Hepatic stellate cell (primary cell): ENCODE data around the gene CEP170.

Source experiments
- DNase-seq: peaks from one replicate; pipeline ENCODE4 v3.0.0; 2011; ENCODE audit warnings: low spot score

CEP170 gene

DNA sequence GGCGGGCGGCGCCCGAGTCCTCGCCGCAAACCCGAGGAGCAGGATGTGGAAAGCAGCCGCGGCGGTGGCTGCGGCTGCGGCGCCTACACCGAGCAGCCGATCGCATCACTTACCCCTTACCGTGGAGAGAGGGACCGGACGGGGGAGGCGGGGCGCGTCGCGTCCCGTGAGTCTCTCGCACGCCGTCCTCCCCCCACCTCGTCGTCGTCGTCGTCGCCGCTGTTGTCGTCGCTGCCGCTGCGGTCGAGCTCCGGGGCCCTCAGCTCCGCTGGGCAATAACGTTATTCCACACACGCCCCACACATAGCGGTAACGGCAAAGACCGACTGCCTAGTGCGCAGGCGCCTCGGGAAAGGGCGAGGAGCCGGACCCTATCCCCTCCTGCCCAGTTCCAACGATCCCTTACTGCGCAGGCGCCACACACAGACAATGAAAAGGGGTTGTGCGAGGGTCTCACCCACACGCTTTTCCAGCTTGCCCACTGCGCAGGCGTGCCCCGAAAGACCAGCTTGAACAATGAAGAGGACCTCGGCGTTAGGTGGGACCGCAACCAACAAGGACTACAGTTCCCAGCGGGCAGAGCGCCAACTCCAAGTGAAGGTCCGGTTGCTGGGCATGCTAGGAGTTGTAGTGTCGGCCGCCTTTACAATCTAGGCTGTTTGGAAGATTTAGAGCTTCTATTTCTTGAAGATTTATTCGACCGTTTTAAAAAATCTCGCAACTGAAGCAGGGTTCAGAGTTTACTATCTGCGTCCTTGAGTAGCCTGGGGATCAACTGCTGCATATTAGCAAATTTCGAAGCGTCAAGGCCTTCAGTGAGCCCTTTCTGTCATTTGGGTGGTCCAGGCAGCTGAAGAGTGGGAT, at the start of gene CEP170:
Gene CEP170, minus strand, starts transcription at position 355 of the 864 bp plus-strand sequence. CDS start 30,001 bp downstream, outside the sequence.
- DNase-seq = peak; percentile 87

- no peak for DNase-seq
Observed at GRCh38 chr1:243301059-243301458, 46.0 kb upstream of the CEP170 start.

- DNase-seq = no peak
Observed at GRCh38 chr1:243299069-243299468, 44.0 kb upstream of the CEP170 start.

DNA sequence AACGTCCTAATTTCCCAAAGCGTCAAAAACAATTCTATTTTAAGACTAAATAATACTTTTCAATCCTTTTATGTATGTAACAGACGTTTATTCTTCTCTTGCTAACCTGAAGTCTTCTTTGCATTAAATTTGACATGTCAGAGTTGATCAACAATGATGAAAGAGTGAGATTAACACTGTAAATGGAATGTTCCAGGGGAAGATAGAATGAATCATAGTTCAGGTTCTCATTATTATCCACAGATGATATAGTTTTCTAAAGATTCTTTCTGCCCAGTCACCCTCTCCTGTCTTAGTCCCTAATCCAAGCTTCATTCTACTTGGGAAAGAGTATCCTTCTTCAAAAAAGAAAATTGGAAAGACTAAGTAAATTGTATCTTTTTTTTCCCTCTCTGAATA, 39.6 kb upstream of the CEP170 start:
- DNase-seq = no peak

- DNase-seq = no peak
Observed at GRCh38 chr1:243293941-243294722, 39.1 kb upstream of the CEP170 start.

GRCh38 chr1:243292117-243292516, 37.0 kb upstream of the CEP170 start:
- no peak for DNase-seq

GRCh38 chr1:243291292-243291691, 36.2 kb upstream of the CEP170 start:
- DNase-seq = no peak

DNA sequence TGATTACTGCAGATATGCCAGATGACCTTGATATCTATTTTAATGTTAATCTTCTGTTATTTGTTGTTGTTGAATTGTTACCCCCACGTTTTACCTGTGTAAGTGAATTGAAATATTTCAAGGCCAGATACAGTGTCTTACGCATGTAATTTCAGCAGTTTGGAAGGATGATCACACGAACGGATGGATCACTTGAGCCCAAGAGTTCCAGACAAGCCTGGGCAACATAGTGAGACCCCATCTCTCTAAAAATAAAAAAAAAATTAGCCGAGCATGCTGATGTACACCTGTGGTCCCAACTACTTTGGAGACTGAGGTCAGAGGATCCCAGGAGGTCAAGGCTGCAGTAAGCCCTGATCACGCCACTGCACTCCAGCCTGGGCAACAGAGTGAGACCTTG, 33.0 kb upstream of the CEP170 start:
- DNase-seq = no peak

DNA sequence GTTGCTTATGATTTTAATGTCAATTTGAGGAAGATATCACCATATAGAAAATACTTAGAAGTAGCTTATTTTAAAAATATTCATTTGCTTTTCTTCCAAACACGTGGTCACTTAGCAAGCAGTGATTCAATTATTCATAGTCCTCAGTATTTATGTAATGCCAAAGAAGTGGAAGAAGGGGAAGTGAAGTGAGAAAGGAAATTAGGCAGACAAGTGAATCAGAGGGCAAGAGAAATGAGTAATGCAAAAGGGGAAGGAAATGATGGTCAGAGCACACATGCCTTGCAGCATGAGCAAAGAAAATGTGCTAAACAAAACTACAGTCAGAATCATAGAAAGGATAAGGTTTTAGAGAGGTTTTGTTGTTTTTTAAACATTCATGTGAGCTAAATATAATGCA, 32.6 kb upstream of the CEP170 start:
- DNase-seq = peak; percentile 18

GRCh38 chr1:243287123-243287460, 32.0 kb upstream of the CEP170 start:
- no peak for DNase-seq

- DNase-seq = no peak
Observed at GRCh38 chr1:243286409-243287122, 31.5 kb upstream of the CEP170 start.

DNA sequence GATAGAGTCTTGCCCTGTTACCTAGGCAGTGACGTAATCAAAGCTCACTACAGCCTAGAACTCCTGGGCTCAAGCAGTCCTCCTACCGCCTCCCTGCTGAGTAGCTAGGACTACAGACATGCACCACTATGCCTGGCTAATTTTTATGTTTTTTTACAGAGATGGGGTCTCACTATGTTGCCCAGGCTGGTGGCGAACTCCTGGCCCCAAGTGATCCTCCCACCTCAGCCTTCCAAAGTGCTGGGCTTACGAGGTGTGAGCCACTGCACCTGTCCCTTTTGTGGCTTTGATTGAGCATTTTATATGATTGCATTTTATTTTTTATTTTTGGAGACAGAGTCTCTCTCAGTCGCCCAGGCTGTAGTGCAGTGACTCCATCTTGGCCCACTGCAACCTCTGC, 26.6 kb upstream of the CEP170 start:
- no peak for DNase-seq

DNA sequence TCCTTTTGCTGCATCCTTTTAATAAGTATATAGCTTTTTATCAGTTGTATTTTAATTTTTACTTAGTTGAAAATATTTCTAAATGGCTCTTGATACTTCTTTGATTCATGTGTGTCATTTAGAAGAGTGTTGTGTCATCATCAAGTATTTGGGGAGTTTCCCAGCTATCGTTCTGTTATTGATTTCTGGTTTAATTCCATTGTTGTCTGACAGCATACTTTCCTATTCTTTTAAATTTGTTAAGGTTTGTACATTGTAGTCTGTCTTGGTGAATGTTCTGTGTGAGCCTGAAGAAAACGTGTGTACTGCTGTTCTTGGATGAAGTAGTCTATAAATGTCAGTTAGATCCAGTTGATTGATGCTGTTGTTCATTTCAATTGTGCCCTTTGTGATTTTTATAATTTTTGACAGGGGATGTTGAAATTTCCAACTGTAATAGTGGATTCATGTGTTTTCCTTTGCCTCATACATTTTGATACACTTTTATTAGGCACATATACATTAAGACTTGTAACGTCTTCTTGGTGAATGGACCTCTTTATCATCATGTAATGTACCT, 25.6 kb upstream of the CEP170 start:
- DNase-seq = no peak

- no peak for DNase-seq
Observed at GRCh38 chr1:243275316-243275715, 20.2 kb upstream of the CEP170 start.

- DNase-seq = no peak
Observed at GRCh38 chr1:243273945-243274344, 18.9 kb upstream of the CEP170 start.

GRCh38 chr1:243273506-243273905, 18.4 kb upstream of the CEP170 start:
- no peak for DNase-seq

DNA sequence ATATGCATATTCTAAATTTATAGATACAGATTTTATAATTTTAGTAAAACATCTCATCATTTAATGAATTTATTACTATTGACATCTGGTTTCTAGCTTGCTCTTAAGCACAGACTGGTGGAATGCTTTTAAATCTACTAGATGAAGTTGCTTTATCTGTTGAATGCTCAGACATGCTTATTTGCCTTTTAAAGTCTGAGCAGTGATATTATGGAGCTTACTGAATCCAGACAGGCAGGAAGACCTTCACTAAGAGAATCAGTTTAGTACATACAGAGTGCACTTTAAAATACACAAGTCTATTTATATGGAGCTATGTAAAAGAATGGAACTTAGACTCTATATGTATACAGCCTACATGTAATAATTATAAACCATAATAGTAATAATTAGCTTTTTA, 17.3 kb upstream of the CEP170 start:
- no peak for DNase-seq

- no peak for DNase-seq
Observed at GRCh38 chr1:243271996-243272395, 16.9 kb upstream of the CEP170 start.

DNA sequence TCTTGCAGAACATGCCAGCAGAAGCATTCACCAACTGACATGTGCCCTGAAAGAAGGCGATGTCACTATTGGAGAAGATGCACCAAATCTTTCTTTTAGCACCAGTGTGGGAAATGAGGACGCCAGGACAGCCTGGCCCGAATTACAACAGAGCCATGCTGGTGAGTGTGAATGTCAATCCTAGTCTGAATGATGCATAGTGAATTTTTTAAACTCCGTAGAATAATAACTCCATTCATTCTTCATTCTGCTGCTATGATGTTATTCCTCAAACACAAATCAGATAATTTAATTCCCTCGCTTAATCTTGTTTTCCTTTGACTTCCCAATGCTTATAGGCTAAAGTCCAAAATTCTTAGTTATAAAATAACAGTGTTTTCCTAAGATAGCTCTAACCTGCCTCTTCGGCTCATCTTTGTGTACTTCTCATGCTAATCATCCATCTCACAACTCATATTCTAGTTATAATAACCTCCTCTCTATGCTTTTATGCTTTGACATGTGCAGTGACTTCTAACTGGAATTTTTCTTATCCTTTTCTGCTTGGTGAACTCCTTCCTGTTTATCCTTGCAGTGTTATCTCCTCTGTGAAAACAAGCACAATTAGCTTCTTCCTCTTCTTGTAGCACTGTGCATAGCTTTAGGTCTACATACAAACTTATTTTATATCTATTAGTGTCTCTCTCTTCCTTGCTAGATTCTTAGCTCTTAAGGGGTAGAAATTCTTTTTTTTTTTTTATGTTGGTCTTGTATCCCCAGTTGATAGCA, 15.2 kb upstream of the CEP170 start:
- no peak for DNase-seq

DNA sequence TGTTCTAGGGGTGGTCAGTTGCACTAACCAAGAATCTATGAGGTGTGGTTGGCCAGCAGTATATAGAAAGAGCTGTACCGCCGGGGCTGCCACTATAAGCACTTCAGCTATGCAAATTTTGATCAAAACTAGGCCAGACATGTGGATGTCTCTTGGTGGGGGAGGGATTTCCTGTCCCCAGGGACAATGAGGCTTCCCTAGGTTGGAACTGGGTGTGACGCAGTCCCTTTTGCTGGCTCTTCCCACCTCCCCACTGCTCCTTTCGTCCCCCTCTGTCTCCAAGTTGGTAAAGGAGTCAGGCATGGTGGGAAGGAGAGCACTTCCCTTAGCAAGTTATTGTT, 14.3 kb upstream of the CEP170 start:
- DNase-seq = no peak

- no peak for DNase-seq
Observed at GRCh38 chr1:243268751-243269460, 13.8 kb upstream of the CEP170 start.
